Measurements from ENCODE around the gene NDFIP1. TPM values are rescaled to one million over a fixed set of nuclear protein-coding genes. Genes with fewer than 3 reads are reported as not detected.

NDFIP1 gene
- total RNA-seq, 1 experiment from 2014 or later: 83.9 TPM

- no peak for DNase-seq (ENCODE audit: low read depth)
These were observed 9.6 kb downstream of the NDFIP1 start for GRCh38 chr5:142118155-142118686.

GRCh38 chr5:142119051-142119625 is 10.6 kb downstream of the NDFIP1 start:
- DNase-seq (ENCODE audit: low read depth): no peak

GRCh38 chr5:142120247-142120935 is 11.8 kb downstream of the NDFIP1 start:
- DNase-seq (ENCODE audit: low read depth): peak; percentile 42

- DNase-seq (ENCODE audit: low read depth): no peak
These were observed 13.5 kb downstream of the NDFIP1 start for GRCh38 chr5:142122121-142122520.

- no peak for DNase-seq (ENCODE audit: low read depth)
These were observed 16.8 kb downstream of the NDFIP1 start for GRCh38 chr5:142125378-142125777.

GRCh38 chr5:142125963-142126362 is 17.4 kb downstream of the NDFIP1 start:
- DNase-seq (ENCODE audit: low read depth): no peak

GRCh38 chr5:142128675-142129208 is 20.2 kb downstream of the NDFIP1 start:
- no peak for DNase-seq (ENCODE audit: low read depth)

- no peak for DNase-seq (ENCODE audit: low read depth)
These were observed 21.0 kb downstream of the NDFIP1 start for GRCh38 chr5:142129446-142130066.

GRCh38 chr5:142131394-142131793 is 22.8 kb downstream of the NDFIP1 start:
- no peak for DNase-seq (ENCODE audit: low read depth)

GRCh38 chr5:142132916-142133315 is 24.3 kb downstream of the NDFIP1 start:
- DNase-seq (ENCODE audit: low read depth): no peak

GRCh38 chr5:142133330-142134206 is 25.0 kb downstream of the NDFIP1 start:
- DNase-seq (ENCODE audit: low read depth): no peak

GRCh38 chr5:142134331-142135010 is 25.9 kb downstream of the NDFIP1 start:
- DNase-seq (ENCODE audit: low read depth): no peak

- no peak for DNase-seq (ENCODE audit: low read depth)
These were observed 32.9 kb downstream of the NDFIP1 start for GRCh38 chr5:142141463-142141862.

GRCh38 chr5:142143878-142144277 is 35.3 kb downstream of the NDFIP1 start:
- peak; percentile 39 for DNase-seq (ENCODE audit: low read depth)

GRCh38 chr5:142145106-142145900 is 36.7 kb downstream of the NDFIP1 start:
- DNase-seq (ENCODE audit: low read depth): peak; percentile 69

- DNase-seq (ENCODE audit: low read depth): no peak
These were observed 40.8 kb downstream of the NDFIP1 start for GRCh38 chr5:142149363-142149762.

- no peak for DNase-seq (ENCODE audit: low read depth)
These were observed 41.9 kb downstream of the NDFIP1 start for GRCh38 chr5:142150431-142150830.

- DNase-seq (ENCODE audit: low read depth): peak; percentile 64
These were observed 43.1 kb downstream of the NDFIP1 start for GRCh38 chr5:142151436-142152383.

- DNase-seq (ENCODE audit: low read depth): no peak
These were observed 43.8 kb downstream of the NDFIP1 start for GRCh38 chr5:142152384-142152732.
